C4-2B (cell line): Measurements from ENCODE around the gene EVC2.

Experiments
- CTCF ChIP-seq: fragments of 450-650 bp; conservative IDR thresholded peaks from 2 replicates; pipeline ENCODE4 v1.5.1; 2017; ENCODE audit warnings: mild to moderate bottlenecking
- ZFX ChIP-seq: fragments of 450-650 bp; IDR thresholded peaks from 2 replicates; pipeline ENCODE4 v1.6.1; 2017

- TF ChIP-seq CTCF (no peak), ZFX (no peak)
These were observed 149.9 kb downstream of the EVC2 start for GRCh38 chr4:5558502-5558901.
